ENCODE results near the gene C1orf159. TPM values are rescaled to one million over a fixed set of nuclear protein-coding genes. Genes with fewer than 3 reads are reported as not detected.
A peak's percentile ranks its signal among the peaks of the same experiment; 100 is the strongest.

The C1orf159 gene
- total RNA-seq, 1 donor from 2014 or later, result 9.2 TPM

DNA sequence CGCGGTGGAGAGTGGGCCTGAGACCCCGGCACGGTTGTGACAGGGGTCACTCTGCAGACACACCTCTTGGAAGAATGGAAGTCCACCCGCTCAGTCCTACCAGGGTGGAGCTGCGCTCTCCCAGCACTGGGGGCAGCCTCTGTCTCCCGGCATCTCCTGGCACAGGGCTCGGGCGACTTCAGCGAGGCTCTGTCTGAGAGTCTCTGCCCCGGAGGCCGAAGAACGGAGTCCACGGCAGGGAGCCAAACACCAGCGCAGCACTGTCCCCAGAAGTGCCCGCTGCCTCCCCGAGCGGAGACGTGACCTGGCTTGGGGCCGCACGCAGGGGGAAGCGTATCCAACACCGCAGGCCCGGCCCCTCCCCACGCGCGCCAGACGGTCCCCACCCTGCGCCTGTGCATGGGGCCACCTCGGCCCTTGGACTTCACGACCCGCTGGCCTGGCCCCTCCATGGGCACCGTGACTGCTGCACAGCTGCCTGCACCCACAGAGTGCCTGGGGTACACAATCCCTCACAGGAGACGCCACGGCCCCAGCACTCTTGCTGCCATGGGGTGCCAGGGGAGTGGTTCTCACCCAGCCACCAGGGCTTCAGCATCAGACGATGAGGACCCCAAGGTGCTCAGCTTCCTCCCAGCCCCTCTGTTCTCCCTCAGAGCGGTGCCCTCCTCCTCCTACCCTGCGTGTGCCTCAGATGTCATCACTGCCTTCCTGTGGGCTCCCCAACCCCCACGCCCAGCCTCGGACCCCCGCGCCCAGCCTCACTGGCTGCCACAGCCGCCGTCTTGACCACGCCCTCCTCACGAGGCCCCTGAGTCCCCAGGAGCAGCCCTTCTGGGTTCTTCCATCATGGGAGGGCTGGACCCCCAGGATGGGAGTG is 26.8 kb downstream of the C1orf159 start:
- no peaks in the 10 kb centered on the region for H3K36me3 Mint-ChIP-seq (ENCODE audit: low read depth)
- TF ChIP-seq, protein P1, sequence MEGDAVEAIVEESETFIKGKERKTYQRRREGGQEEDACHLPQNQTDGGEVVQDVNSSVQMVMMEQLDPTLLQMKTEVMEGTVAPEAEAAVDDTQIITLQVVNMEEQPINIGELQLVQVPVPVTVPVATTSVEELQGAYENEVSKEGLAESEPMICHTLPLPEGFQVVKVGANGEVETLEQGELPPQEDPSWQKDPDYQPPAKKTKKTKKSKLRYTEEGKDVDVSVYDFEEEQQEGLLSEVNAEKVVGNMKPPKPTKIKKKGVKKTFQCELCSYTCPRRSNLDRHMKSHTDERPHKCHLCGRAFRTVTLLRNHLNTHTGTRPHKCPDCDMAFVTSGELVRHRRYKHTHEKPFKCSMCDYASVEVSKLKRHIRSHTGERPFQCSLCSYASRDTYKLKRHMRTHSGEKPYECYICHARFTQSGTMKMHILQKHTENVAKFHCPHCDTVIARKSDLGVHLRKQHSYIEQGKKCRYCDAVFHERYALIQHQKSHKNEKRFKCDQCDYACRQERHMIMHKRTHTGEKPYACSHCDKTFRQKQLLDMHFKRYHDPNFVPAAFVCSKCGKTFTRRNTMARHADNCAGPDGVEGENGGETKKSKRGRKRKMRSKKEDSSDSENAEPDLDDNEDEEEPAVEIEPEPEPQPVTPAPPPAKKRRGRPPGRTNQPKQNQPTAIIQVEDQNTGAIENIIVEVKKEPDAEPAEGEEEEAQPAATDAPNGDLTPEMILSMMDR (IDR thresholded peaks at IDR 0.05), result no peak
- no peaks in the 10 kb centered on the region for H3K27me3 Mint-ChIP-seq (ENCODE audit: low read depth)
- no peak overlapping the region for H3K4me3 Mint-ChIP-seq (ENCODE audit: unreplicated experiment)
- no peaks in the 10 kb centered on the region for H3K4me1 Mint-ChIP-seq (ENCODE audit: low read depth)
- H3K27ac Mint-ChIP-seq (ENCODE audit: unreplicated experiment), result no peak overlapping the region
- no peaks in the 10 kb centered on the region for H3K9me3 Mint-ChIP-seq (ENCODE audit: low read depth)
- DNase-seq (ENCODE audit: low spot score), result peak; percentile 91

DNA sequence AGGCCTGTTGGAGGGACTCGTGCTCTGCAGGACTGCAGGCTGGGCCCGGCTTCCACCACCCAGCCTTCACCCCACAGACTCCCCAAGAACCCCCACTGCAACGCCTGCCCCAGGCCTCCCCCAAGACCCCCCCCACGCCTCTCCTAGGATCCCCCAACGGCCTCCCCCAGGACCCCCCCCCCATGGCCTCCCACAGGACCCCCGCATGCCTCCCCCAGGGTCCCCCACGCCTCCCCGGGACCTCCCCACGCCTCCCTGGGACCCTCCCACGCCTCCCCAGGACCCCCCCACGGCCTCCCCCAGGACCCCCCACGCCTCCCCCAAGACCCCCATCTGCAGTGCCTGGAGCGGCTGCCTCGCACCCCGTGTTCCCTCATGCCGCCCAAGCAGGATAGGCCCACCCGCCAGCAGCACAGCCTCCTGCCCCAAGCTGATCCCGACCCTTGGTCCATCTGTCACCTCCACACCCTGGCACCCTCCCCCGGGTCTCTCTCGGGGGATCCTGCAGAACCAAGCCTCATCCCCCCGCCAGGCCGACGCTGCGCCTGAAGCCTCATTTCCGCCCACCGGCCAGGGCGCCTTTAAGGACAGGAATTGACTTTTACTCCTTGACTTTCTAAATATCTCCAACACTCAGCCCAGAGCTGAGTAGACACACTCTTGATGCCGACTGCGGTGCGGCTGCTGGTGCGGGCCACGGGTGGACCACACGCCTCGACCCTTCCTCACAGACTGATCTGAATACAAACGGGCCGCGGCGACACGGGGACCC is 27.7 kb downstream of the C1orf159 start:
- Mint-ChIP-seq H3K27me3 (ENCODE audit: low read depth) (no peaks in the 10 kb centered on the region), H3K9me3 (ENCODE audit: low read depth) (no peaks in the 10 kb centered on the region), H3K4me1 (ENCODE audit: low read depth) (no peaks in the 10 kb centered on the region), H3K27ac (ENCODE audit: unreplicated experiment) (no peak overlapping the region), H3K36me3 (ENCODE audit: low read depth) (peaks cover 2% of the 10 kb centered on the region), H3K4me3 (ENCODE audit: unreplicated experiment) (no peak overlapping the region)
- peak; percentile 88 for DNase-seq (ENCODE audit: low spot score)
- TF ChIP-seq, protein P1 (IDR thresholded peaks at IDR 0.05), result no peak

GRCh38 chr1:1087351-1088028 is 28.4 kb downstream of the C1orf159 start:
- peaks cover 2% of the 10 kb centered on the region for H3K36me3 Mint-ChIP-seq (ENCODE audit: low read depth)
- TF ChIP-seq, protein P1 (IDR thresholded peaks at IDR 0.05), result no peak
- H3K27me3 Mint-ChIP-seq (ENCODE audit: low read depth), result no peaks in the 10 kb centered on the region
- peak; percentile 91 for DNase-seq (ENCODE audit: low spot score)
- no peaks in the 10 kb centered on the region for H3K9me3 Mint-ChIP-seq (ENCODE audit: low read depth)
- H3K4me3 Mint-ChIP-seq (ENCODE audit: unreplicated experiment), result no peak overlapping the region
- no peaks in the 10 kb centered on the region for H3K4me1 Mint-ChIP-seq (ENCODE audit: low read depth)
- no peak overlapping the region for H3K27ac Mint-ChIP-seq (ENCODE audit: unreplicated experiment)

DNA sequence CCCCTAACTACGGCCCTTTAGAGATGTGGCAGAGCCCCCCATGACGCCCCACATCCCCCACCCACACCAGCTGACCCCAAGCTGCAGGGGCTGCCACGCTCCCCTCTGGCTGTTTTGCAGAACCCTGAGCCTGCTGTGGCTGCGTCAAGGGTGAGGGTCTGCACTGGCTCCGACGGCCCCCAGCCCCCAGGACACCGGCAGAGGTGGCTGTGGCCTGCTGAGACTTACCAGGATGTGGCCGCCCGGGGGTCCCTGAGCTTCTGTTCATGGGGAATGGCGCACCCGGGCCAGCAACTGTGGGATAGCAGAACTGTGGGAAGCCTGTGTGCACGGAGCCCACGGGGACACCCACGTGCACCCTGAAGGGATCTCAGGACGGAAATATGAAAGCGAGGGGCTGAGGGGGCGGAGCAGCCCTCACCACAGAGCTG is 29.0 kb downstream of the C1orf159 start:
- Mint-ChIP-seq H3K9me3 (ENCODE audit: low read depth) (no peaks in the 10 kb centered on the region), H3K4me1 (ENCODE audit: low read depth) (no peaks in the 10 kb centered on the region), H3K4me3 (ENCODE audit: unreplicated experiment) (no peak overlapping the region), H3K27ac (ENCODE audit: unreplicated experiment) (no peak overlapping the region), H3K27me3 (ENCODE audit: low read depth) (no peaks in the 10 kb centered on the region), H3K36me3 (ENCODE audit: low read depth) (peaks cover 2% of the 10 kb centered on the region)
- DNase-seq (ENCODE audit: low spot score), result peak; percentile 83
- TF ChIP-seq, protein P1 (IDR thresholded peaks at IDR 0.05), result no peak
